H1 (cell line): ENCODE results near the gene RNF220. TPM values are rescaled to one million over a fixed set of nuclear protein-coding genes. Genes with fewer than 3 reads are reported as not detected.

Experiments
- CTCF ChIA-PET: fragments of 300-600 bp; sonication (Branson Sonifier 250); formaldehyde crosslinking; loops from one replicate; lab custom pipeline; 2021; ENCODE audit not compliant: partially characterized antibody; lab: Charles Lee
- POLR2A ChIA-PET: fragments of 300-600 bp; sonication (Branson Sonifier 250); formaldehyde crosslinking; loops from one replicate; lab custom pipeline; 2021; ENCODE audit warnings: inconsistent platforms; ENCODE audit not compliant: partially characterized antibody; lab: Charles Lee
- DNase-seq, 2 experiments: peaks; one replicate each; pipeline versions ENCODE4 v3.0.0 to v3.0.0-alpha.2; 2010 to 2022; ENCODE audit warnings: low spot score in 2 of 2, low read depth in 1 of 2, mixed read lengths in 1 of 2
- FAIRE-seq: peaks from 2 replicates; lab custom pipeline; 2011; peaks lifted over from hg19 to GRCh38; lab: Jason Lieb, UNC
- H2AFZ ChIP-seq: 2 replicates; pipeline ENCODE4 v1.8.1; 2012; ENCODE audit warnings: low read length, inconsistent platforms
- H2AK5ac ChIP-seq: 2 replicates; pipeline ENCODE4 v1.6.1; 2013; ENCODE audit warnings: low read depth, low read length
- H2BK120ac ChIP-seq: replicated peaks from 2 replicates; pipeline ENCODE3; 2013; ENCODE audit warnings: low read depth, low read length, inconsistent platforms
- H2BK12ac ChIP-seq: 2 replicates; pipeline ENCODE4 v1.6.1; 2013; ENCODE audit warnings: low read depth, low read length
- H2BK15ac ChIP-seq: 2 replicates; pipeline ENCODE4 v1.6.1; 2013; ENCODE audit warnings: low read length
- H2BK20ac ChIP-seq: 2 replicates; pipeline ENCODE4 v1.6.1; 2013; ENCODE audit warnings: low read length
- H2BK5ac ChIP-seq: 2 replicates; pipeline ENCODE4 v1.6.1; 2013; ENCODE audit warnings: low read depth, low read length
- H3K14ac ChIP-seq: 2 replicates; pipeline ENCODE4 v1.6.1; 2013; ENCODE audit warnings: inconsistent platforms; ENCODE audit not compliant: insufficient read length
- H3K18ac ChIP-seq: 2 replicates; pipeline ENCODE4 v1.6.1; 2013; ENCODE audit warnings: low read length; ENCODE audit errors: extremely low read depth
- H3K23ac ChIP-seq: 2 replicates; pipeline ENCODE4 v1.6.1; 2013; ENCODE audit warnings: inconsistent platforms; ENCODE audit not compliant: insufficient read length
- H3K23me2 ChIP-seq: 2 replicates; pipeline ENCODE4 v1.6.1; 2013; ENCODE audit warnings: low read depth, low read length
- H3K27ac ChIP-seq: 2 replicates; pipeline ENCODE4 v1.6.1; 2011; ENCODE audit warnings: low read depth, low read length, inconsistent platforms
- H3K27me3 ChIP-seq, 4 experiments: replicated peaks in 1 of 4; 1 replicate in 1 of 4; 2 replicates in 3 of 4; pipeline versions ENCODE4 v1.6.1 to v1.8.1; 2011 to 2013; ENCODE audit warnings: low read length in 3 of 4, mild to moderate bottlenecking in 3 of 4, inconsistent platforms in 2 of 4, mixed read lengths in 2 of 4, moderate library complexity in 1 of 4; ENCODE audit not compliant: control insufficient read depth in 3 of 4, insufficient read depth in 3 of 4; ENCODE audit errors: extremely low read depth in 1 of 4
- H3K36me3 ChIP-seq, 4 experiments: 2 replicates each; pipeline versions ENCODE4 v1.6.1 to v1.8.1; 2011 to 2013; ENCODE audit warnings: mild to moderate bottlenecking in 4 of 4, low read length in 3 of 4, moderate library complexity in 2 of 4, control low read depth in 1 of 4, inconsistent platforms in 1 of 4; ENCODE audit not compliant: insufficient read depth in 4 of 4, control insufficient read depth in 2 of 4
- H3K4ac ChIP-seq: replicated peaks from 2 replicates; pipeline ENCODE3; 2013; ENCODE audit warnings: low read length, low read depth, mixed read lengths, inconsistent platforms; ENCODE audit not compliant: insufficient read length
- H3K4me1 ChIP-seq, 4 experiments: replicated peaks in 1 of 4; 1 replicate in 1 of 4; 2 replicates in 3 of 4; pipeline versions ENCODE4 v1.6.1 to v1.8.1; 2011 to 2013; ENCODE audit warnings: low read length in 3 of 4, inconsistent platforms in 2 of 4, mixed read lengths in 1 of 4; ENCODE audit not compliant: insufficient read depth in 4 of 4, control insufficient read depth in 3 of 4
- H3K4me2 ChIP-seq, 2 experiments: 2 replicates each; pipeline versions ENCODE4 v1.6.1 to v1.8.1; 2011 to 2013; ENCODE audit warnings: low read depth in 2 of 2, low read length in 2 of 2, control low read depth in 1 of 2, inconsistent platforms in 1 of 2, mild to moderate bottlenecking in 1 of 2; ENCODE audit not compliant: insufficient read depth in 1 of 2
- H3K4me3 ChIP-seq, 4 experiments: fragments of 200-600, 300-600 bp in 1 of 4; sonication (generic), shearing (Covaris generic), sonication (Bioruptor Twin) in 1 of 4; 2 replicates each; pipeline versions ENCODE4 v1.5.1 to v1.8.1; 2011 to 2016; ENCODE audit warnings: low read length in 4 of 4, low read depth in 3 of 4, control low read depth in 2 of 4, inconsistent platforms in 2 of 4, mild to moderate bottlenecking in 2 of 4, mixed read lengths in 1 of 4, moderate library complexity in 1 of 4; ENCODE audit not compliant: insufficient read depth in 2 of 4; ENCODE audit errors: extremely low read depth in 1 of 4
- H3K56ac ChIP-seq: replicated peaks from 2 replicates; pipeline ENCODE3; 2013; ENCODE audit warnings: low read depth, mild to moderate bottlenecking, mixed read lengths, low read length, inconsistent platforms; ENCODE audit not compliant: insufficient read length
- H3K79me1 ChIP-seq: 2 replicates; pipeline ENCODE4 v1.6.1; 2013; ENCODE audit warnings: low read depth, low read length, control low read depth
- H3K79me2 ChIP-seq, 2 experiments: 2 replicates each; pipeline versions ENCODE4 v1.6.1 to v1.8.1; 2012 to 2013; ENCODE audit warnings: low read length in 2 of 2, mild to moderate bottlenecking in 2 of 2, inconsistent platforms in 1 of 2; ENCODE audit not compliant: insufficient read depth in 2 of 2, control insufficient read depth in 1 of 2
- H3K9ac ChIP-seq, 4 experiments: replicated peaks in 1 of 4; 1 replicate in 1 of 4; 2 replicates in 3 of 4; pipeline versions ENCODE4 v1.6.1 to v1.8.1; 2011 to 2013; ENCODE audit warnings: low read depth in 3 of 4, low read length in 3 of 4, control low read depth in 2 of 4, mild to moderate bottlenecking in 2 of 4, moderate library complexity in 2 of 4, inconsistent platforms in 1 of 4; ENCODE audit errors: extremely low read depth in 1 of 4
- H3K9me3 ChIP-seq, 2 experiments: 2 replicates each; pipeline versions ENCODE4 v1.6.1 to v1.8.1; 2012 to 2013; ENCODE audit warnings: mild to moderate bottlenecking in 2 of 2, moderate library complexity in 2 of 2, control low read depth in 1 of 2, inconsistent platforms in 1 of 2, low read depth in 1 of 2, low read length in 1 of 2, mixed read lengths in 1 of 2; ENCODE audit not compliant: insufficient read depth in 2 of 2
- H4K20me1 ChIP-seq, 2 experiments: replicated peaks in 1 of 2; 2 replicates each; pipeline versions ENCODE3 to v1.8.1; 2011 to 2013; ENCODE audit warnings: inconsistent platforms in 2 of 2, low read length in 2 of 2, mild to moderate bottlenecking in 1 of 2; ENCODE audit not compliant: insufficient read depth in 2 of 2, control insufficient read depth in 1 of 2
- H4K5ac ChIP-seq: 2 replicates; pipeline ENCODE4 v1.6.1; 2013; ENCODE audit warnings: low read length, low read depth, mixed read lengths, inconsistent platforms; ENCODE audit not compliant: insufficient read length
- H4K8ac ChIP-seq: 2 replicates; pipeline ENCODE4 v1.8.0; 2013; ENCODE audit warnings: mild to moderate bottlenecking, moderate library complexity, low read length, inconsistent platforms; ENCODE audit not compliant: insufficient read depth; ENCODE audit errors: extremely low read depth
- H4K91ac ChIP-seq: replicated peaks from 2 replicates; pipeline ENCODE3; 2013; ENCODE audit warnings: low read length, mixed read lengths, inconsistent platforms; ENCODE audit not compliant: insufficient read length
- BRCA1 ChIP-seq: IDR thresholded peaks from 2 replicates; pipeline ENCODE4 v1.6.1; 2012; ENCODE audit warnings: low read depth, low read length, improper control_type of control experiment
- CTBP2 ChIP-seq: IDR thresholded peaks from 2 replicates; pipeline ENCODE4 v1.7.0; 2011; ENCODE audit warnings: borderline replicate concordance, mild to moderate bottlenecking, moderate library complexity, mixed read lengths, low read length; ENCODE audit not compliant: insufficient read depth, insufficient read length
- EGR1 ChIP-seq: IDR thresholded peaks from 2 replicates; pipeline ENCODE4 v1.6.1; 2011; ENCODE audit warnings: low read depth, low read length, borderline replicate concordance
- JUN ChIP-seq: IDR thresholded peaks from 2 replicates; pipeline ENCODE4 v1.6.1; 2011; ENCODE audit warnings: low read depth, mild to moderate bottlenecking, improper control_type of control experiment, low read length
- KDM1A ChIP-seq: fragments of 200-600, 300-600 bp; sonication (generic); IDR thresholded peaks from 2 replicates; pipeline ENCODE4 v1.7.1; 2016; ENCODE audit warnings: mild to moderate bottlenecking, low read length, borderline replicate concordance
- RXRA ChIP-seq: IDR thresholded peaks from 2 replicates; pipeline ENCODE4 v1.6.1; 2011; ENCODE audit warnings: low read depth, mild to moderate bottlenecking, low read length, moderate library complexity; ENCODE audit not compliant: insufficient read depth
- SP4 ChIP-seq: IDR thresholded peaks from 2 replicates; pipeline ENCODE4 v1.6.1; 2012; ENCODE audit warnings: low read length, inconsistent platforms
- YY1 ChIP-seq: IDR thresholded peaks from 2 replicates; pipeline ENCODE4 v1.6.1; 2011; ENCODE audit warnings: low read depth, mild to moderate bottlenecking, low read length
- WGBS, 2 experiments: shearing (Covaris generic) in 1 of 2; methylation state at CpG; one replicate each; pipeline versions ENCODE4 v1.1.6 to v1.1.7; 2013 to 2015; ENCODE audit warnings: low lambda C conversion rate in 2 of 2, mixed read lengths in 2 of 2, inconsistent platforms in 1 of 2, low coverage in 1 of 2, missing lambda C conversion rate in 1 of 2; ENCODE audit not compliant: insufficient replicate concordance in 2 of 2, insufficient coverage in 1 of 2, insufficient read length in 1 of 2; ENCODE audit errors: extremely low coverage in 1 of 2, missing lambda C conversion rate in 1 of 2; 5-methylcytosine and 5-hydroxymethylcytosine counted together
- polyA plus RNA-seq, 7 experiments: library from polyadenylated mRNA; depleted of rRNA in 3 of 7; stranded (reverse) in 5 of 7; unstranded in 2 of 7; fragments of >200 nt in 5 of 7; fragments of 200-250 nt in 2 of 7; gene quantifications; 1 replicate in 5 of 7; 2 replicates in 1 of 7; 4 replicates in 1 of 7; pipeline versions ENCODE4 v1.2.1 to v1.2.3, GENCODE V29; 2011 to 2013; ENCODE audit warnings: missing spikeins in 2 of 7, mixed read lengths in 2 of 7
- total RNA-seq: library from RNA; stranded (reverse); fragmentation: NEBNext Ultra II Directional; extraction: Animal tissue kit (Norgen Biotek cat#: 25700); gene quantifications from 2 replicates; pipeline ENCODE4 v1.2.1, GENCODE V29; 2021
- TF ChIP-seq, protein P1 (sequence below): IDR thresholded peaks from 2 replicates; pipeline ENCODE4 v1.6.1; 2011; ENCODE audit warnings: low read length, improper control_type of control experiment
- TF ChIP-seq, protein P2 (sequence below): IDR thresholded peaks from 2 replicates; pipeline ENCODE4 v1.6.1; 2012; ENCODE audit warnings: inconsistent platforms

The RNF220 gene
- total and polyA plus RNA-seq, 2 of the 8 experiments (the other 6 are each of a cell fraction or from before 2014, with no cell fraction given): 123 to 160 TPM

DNA sequence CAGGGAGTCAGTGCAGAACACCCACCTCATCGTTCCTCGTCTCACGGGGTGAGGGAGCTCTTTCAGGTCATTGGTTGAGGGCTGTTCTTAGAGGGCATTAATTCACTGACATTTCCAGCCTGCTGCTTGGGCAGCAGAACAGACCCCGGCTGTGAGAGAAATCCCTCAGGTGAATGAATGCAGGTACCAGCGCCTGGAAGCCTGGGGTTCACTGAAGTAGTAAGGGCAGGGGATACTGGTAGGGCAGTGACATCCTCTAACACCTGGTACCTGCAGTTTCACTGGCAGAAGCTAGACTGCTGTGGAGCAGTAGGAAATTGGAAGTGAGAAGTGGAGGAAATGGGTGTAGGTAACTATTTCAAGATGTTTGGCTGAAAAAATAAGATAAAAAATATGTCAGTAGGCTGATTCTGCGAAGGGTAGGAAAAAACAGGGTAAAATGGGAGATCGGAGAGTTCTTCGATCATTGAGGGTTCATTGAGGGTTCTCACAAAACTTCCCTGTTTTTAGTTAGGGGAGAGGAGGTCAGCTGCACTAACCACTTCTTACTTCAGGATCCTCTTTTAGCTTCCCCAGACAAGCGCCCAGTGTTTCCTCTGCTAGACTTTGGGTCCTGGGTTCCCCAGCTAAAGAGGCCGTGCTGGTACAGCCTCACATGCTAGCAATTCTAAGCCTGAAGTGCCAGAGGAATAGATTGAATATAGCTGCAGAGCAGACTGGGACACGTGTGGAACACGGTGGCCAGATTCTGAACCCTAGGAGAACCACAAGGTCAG is 55.2 kb downstream of the RNF220 start:
- Histone ChIP-seq H3K79me2 (no peaks in the 10 kb centered on the region), H3K4me2 (no peak overlapping the region), H2AK5ac (no peak overlapping the region), H4K20me1 (peaks cover 0 to 2% of the 10 kb centered on the region in 2 experiments), H3K9me3 (no peaks in the 10 kb centered on the region), H2BK120ac (no peak overlapping the region), H3K56ac (no peak overlapping the region), H3K79me1 (peaks cover 3% of the 10 kb centered on the region; the same call in 1 of the 2 replicates), H2BK5ac (no peak overlapping the region), H3K4me1 (no peaks in the 10 kb centered on the region), H3K27ac (no peak overlapping the region), H3K18ac (no peak overlapping the region), H4K91ac (no peak overlapping the region), H4K5ac (no peak overlapping the region), H3K27me3 (no peaks in the 10 kb centered on the region), H3K36me3 (no peaks in the 10 kb centered on the region), H2BK12ac (no peak overlapping the region), H4K8ac (no peak overlapping the region; the same call in 1 of the 2 replicates), H3K23ac (no peak overlapping the region), H3K9ac (no peak overlapping the region), H2AFZ (no peak overlapping the region), H2BK15ac (no peak overlapping the region), H3K4me3 (no peak overlapping the region), H3K4ac (no peak overlapping the region), H2BK20ac (no peak overlapping the region), H3K14ac (no peak overlapping the region), H3K23me2 (no peaks in the 10 kb centered on the region; the same call in 1 of the 2 replicates)
- ChIA-PET CTCF (interaction anchor here (0.9 to 2.0 kb wide), 7 partner anchors 13 to 165 kb away, joined by 3 to 8 read pairs (median 4); no protein-coding TSS in a partner anchor), POLR2A (interaction anchor here (0.9 to 1.2 kb wide), 2 partner anchors 15 to 55 kb away, joined by 3 to 4 read pairs; no protein-coding TSS in a partner anchor)
- DNase-seq: peak in 1 of 2 experiments; percentile 40
- FAIRE-seq: no peak
- 87% methylated on average over 12 of the region's 12 CpGs; no CpG with 5 or more reads in 1 of the 2 experiments for WGBS, 2 experiments
- TF ChIP-seq EGR1 (no peak), BRCA1 (no peak), SP4 (no peak), RXRA (no peak), JUN (no peak), YY1 (no peak), CTBP2 (no peak), KDM1A (no peak)
- TF ChIP-seq, protein P1, sequence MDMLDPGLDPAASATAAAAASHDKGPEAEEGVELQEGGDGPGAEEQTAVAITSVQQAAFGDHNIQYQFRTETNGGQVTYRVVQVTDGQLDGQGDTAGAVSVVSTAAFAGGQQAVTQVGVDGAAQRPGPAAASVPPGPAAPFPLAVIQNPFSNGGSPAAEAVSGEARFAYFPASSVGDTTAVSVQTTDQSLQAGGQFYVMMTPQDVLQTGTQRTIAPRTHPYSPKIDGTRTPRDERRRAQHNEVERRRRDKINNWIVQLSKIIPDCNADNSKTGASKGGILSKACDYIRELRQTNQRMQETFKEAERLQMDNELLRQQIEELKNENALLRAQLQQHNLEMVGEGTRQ: no peak
- TF ChIP-seq, protein P2, sequence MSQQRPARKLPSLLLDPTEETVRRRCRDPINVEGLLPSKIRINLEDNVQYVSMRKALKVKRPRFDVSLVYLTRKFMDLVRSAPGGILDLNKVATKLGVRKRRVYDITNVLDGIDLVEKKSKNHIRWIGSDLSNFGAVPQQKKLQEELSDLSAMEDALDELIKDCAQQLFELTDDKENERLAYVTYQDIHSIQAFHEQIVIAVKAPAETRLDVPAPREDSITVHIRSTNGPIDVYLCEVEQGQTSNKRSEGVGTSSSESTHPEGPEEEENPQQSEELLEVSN: no peak
